PC-3 (cell line): ENCODE measurements around the gene PBXIP1. TPM values are rescaled to one million over a fixed set of nuclear protein-coding genes. Genes with fewer than 3 reads are reported as not detected.

Experiments
- ATAC-seq: fragments of 200-7000 bp; cut with Tn5 transposase; 2 replicates; pipeline ENCODE4 v1.9.1; 2020; ENCODE audit warnings: mild to moderate bottlenecking, moderate library complexity
- BruUV-seq: library from RNA; stranded (reverse); fragments of 400-500 nt; replicated peaks from 2 replicates; lab custom pipeline; 2021; lab: Mats Ljungman, UMichigan
- CTCF ChIA-PET: fragments of 300-600 bp; sonication (Branson Sonifier 250); formaldehyde crosslinking; loops from one replicate; lab custom pipeline; 2022; ENCODE audit warnings: antibody characterized with exemption; lab: Charles Lee
- POLR2A ChIA-PET: fragments of 300-600 bp; sonication (Branson Sonifier 250); formaldehyde crosslinking; loops from one replicate; lab custom pipeline; 2022; ENCODE audit warnings: antibody characterized with exemption; ENCODE audit not compliant: unreplicated experiment; lab: Charles Lee
- DNase-seq: peaks from one replicate; pipeline ENCODE4 v3.0.0-alpha.2; 2015
- H2AFZ ChIP-seq: fragments of 300-600 bp; sonication (generic); 2 replicates; pipeline ENCODE4 v1.6.0; 2016; ENCODE audit warnings: antibody characterized with exemption, low read length
- H3F3A ChIP-seq: fragments of 300-600 bp; sonication (generic); one replicate; pipeline ENCODE4 v1.6.0; 2017; ENCODE audit warnings: antibody characterized with exemption, low read length, control low read depth, mild to moderate bottlenecking; ENCODE audit not compliant: unreplicated experiment
- H3K27ac ChIP-seq: fragments of 300-600 bp; sonication (generic); 2 replicates; pipeline ENCODE4 v1.5.1; 2016; ENCODE audit warnings: mild to moderate bottlenecking, low read length
- H3K27me3 ChIP-seq: fragments of 300-600 bp; sonication (generic); 2 replicates; pipeline ENCODE4 v1.6.1; 2016; ENCODE audit warnings: low read length, mixed read lengths
- H3K36me3 ChIP-seq: fragments of 300-600 bp; sonication (generic); 2 replicates; pipeline ENCODE4 v1.6.1; 2016; ENCODE audit warnings: low read depth, mixed run types, low read length, mixed read lengths
- H3K4me1 ChIP-seq: fragments of 300-600 bp; sonication (generic); 2 replicates; pipeline ENCODE4 v1.5.1; 2016; ENCODE audit warnings: low read length; ENCODE audit not compliant: insufficient read depth
- H3K4me2 ChIP-seq: fragments of 300-600 bp; sonication (generic); 2 replicates; pipeline ENCODE4 v1.6.0; 2016; ENCODE audit warnings: low read length
- H3K4me3 ChIP-seq: fragments of 300-600 bp; sonication (generic); 2 replicates; pipeline ENCODE4 v1.5.1; 2016; ENCODE audit warnings: mild to moderate bottlenecking, low read length, mixed read lengths
- H3K79me2 ChIP-seq: fragments of 300-600 bp; sonication (generic); 2 replicates; pipeline ENCODE4 v1.6.1; 2017; ENCODE audit warnings: low read length, mixed read lengths
- H3K9ac ChIP-seq: fragments of 300-600 bp; sonication (generic); 2 replicates; pipeline ENCODE4 v1.6.0; 2016; ENCODE audit warnings: mild to moderate bottlenecking, low read length
- H3K9me2 ChIP-seq: fragments of 300-600 bp; sonication (generic); replicated peaks from 2 replicates; pipeline ENCODE4 v1.6.1; 2016; ENCODE audit warnings: mixed run types, low read length, mixed read lengths
- H3K9me3 ChIP-seq: fragments of 300-600 bp; sonication (generic); 2 replicates; pipeline ENCODE4 v1.6.1; 2016; ENCODE audit warnings: low read length, mixed read lengths
- H4K20me1 ChIP-seq: fragments of 300-600 bp; sonication (generic); 2 replicates; pipeline ENCODE4 v1.6.1; 2016; ENCODE audit warnings: low read length, mixed read lengths
- EZH2 ChIP-seq: fragments of 300-600 bp; sonication (generic); IDR thresholded peaks from one replicate; pipeline ENCODE4 v1.6.1; 2017; ENCODE audit warnings: antibody characterized with exemption, mild to moderate bottlenecking, low read length; ENCODE audit not compliant: unreplicated experiment
- EZH2phosphoT487 ChIP-seq: fragments of 300-600 bp; sonication (generic); IDR thresholded peaks from 2 replicates; pipeline ENCODE4 v1.6.1; 2018; ENCODE audit warnings: mild to moderate bottlenecking, antibody characterized with exemption, low read length, borderline replicate concordance
- intact Hi-C: fragments of 100-400 bp; cut with micrococcal nuclease; formaldehyde crosslinking; loops from 2 replicates; pipeline ENCODE4 v1.9.0; 2023
- total RNA-seq: library from RNA; depleted of rRNA; stranded (reverse); fragments of >200 nt; gene quantifications from 2 replicates; pipeline ENCODE4 v1.2.3, GENCODE V29; 2014
- TF ChIP-seq, protein P1 (sequence below): fragments of 300-600 bp; sonication (generic); conservative IDR thresholded peaks from 2 replicates; pipeline ENCODE4 v1.5.1; 2017; ENCODE audit warnings: antibody characterized with exemption, low read depth, mild to moderate bottlenecking, low read length

Gene PBXIP1
- total RNA-seq, 1 experiment from 2014 or later = 35.4 TPM

DNA sequence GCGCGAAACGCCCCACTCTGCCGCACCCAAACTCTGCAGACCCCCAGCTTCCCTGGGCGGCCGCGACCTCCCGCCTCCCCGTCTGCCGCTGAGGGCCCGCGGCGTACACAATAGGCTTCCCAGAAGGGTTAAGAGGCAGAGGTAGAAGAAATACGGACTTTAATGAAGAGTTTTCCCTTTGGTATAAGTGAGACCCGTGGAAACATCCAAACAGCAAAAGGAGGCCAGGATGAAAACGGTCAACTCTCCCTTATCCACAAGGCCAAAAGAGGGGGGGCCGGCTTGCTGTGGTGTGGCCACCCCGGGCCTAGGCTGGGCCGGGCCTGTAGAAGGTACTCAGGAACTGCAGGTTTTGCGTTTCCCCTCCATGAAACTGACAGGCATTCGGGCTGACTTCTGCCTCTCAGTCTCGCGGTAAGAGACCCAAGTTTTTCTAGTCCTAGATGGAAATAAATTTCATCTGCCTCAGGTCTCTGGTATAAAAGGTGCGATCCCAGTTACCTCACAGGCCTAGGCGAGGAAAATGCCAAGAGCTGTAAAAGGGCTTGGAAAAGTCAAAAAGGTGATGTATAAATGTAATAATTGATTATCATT is 6.4 kb upstream of the PBXIP1 start:
- no peaks in the 10 kb centered on the region for H4K20me1 ChIP-seq
- H3K4me1 ChIP-seq = peaks cover 17% of the 10 kb centered on the region
- peak overlapping the region; percentile 83 for H3K27ac ChIP-seq
- TSS peak; percentile 80 for BruUV-seq
- peak overlapping the region; percentile 77 for H2AFZ ChIP-seq
- ChIA-PET CTCF (interaction anchor here (1.7 kb wide), 1 partner anchor 40 kb away, joined by 8 read pairs; the partner anchor contains the start of gene ZBTB7B), POLR2A (no interaction called here)
- ATAC-seq (peak; percentile 32), DNase-seq (peak; percentile 30)
- H3K79me2 ChIP-seq = peaks cover 42% of the 10 kb centered on the region
- intact Hi-C loops = no loop called here
- H3K4me2 ChIP-seq = peak overlapping the region; percentile 88
- H3K4me3 ChIP-seq = peak overlapping the region; percentile 71
- H3K36me3 ChIP-seq = peaks cover 43% of the 10 kb centered on the region
- no peaks in the 10 kb centered on the region for H3K27me3 ChIP-seq
- H3K9me2 ChIP-seq = no peaks in the 10 kb centered on the region
- H3K9ac ChIP-seq = peak overlapping the region; percentile 96
- H3K9me3 ChIP-seq = no peaks in the 10 kb centered on the region
- H3F3A ChIP-seq = no peaks in the 10 kb centered on the region
- no peak for TF ChIP-seq EZH2
- TF ChIP-seq, protein P1, sequence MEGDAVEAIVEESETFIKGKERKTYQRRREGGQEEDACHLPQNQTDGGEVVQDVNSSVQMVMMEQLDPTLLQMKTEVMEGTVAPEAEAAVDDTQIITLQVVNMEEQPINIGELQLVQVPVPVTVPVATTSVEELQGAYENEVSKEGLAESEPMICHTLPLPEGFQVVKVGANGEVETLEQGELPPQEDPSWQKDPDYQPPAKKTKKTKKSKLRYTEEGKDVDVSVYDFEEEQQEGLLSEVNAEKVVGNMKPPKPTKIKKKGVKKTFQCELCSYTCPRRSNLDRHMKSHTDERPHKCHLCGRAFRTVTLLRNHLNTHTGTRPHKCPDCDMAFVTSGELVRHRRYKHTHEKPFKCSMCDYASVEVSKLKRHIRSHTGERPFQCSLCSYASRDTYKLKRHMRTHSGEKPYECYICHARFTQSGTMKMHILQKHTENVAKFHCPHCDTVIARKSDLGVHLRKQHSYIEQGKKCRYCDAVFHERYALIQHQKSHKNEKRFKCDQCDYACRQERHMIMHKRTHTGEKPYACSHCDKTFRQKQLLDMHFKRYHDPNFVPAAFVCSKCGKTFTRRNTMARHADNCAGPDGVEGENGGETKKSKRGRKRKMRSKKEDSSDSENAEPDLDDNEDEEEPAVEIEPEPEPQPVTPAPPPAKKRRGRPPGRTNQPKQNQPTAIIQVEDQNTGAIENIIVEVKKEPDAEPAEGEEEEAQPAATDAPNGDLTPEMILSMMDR = 0 out of 2 replicates have a peak, but pooled peaks have one; percentile 26

DNA sequence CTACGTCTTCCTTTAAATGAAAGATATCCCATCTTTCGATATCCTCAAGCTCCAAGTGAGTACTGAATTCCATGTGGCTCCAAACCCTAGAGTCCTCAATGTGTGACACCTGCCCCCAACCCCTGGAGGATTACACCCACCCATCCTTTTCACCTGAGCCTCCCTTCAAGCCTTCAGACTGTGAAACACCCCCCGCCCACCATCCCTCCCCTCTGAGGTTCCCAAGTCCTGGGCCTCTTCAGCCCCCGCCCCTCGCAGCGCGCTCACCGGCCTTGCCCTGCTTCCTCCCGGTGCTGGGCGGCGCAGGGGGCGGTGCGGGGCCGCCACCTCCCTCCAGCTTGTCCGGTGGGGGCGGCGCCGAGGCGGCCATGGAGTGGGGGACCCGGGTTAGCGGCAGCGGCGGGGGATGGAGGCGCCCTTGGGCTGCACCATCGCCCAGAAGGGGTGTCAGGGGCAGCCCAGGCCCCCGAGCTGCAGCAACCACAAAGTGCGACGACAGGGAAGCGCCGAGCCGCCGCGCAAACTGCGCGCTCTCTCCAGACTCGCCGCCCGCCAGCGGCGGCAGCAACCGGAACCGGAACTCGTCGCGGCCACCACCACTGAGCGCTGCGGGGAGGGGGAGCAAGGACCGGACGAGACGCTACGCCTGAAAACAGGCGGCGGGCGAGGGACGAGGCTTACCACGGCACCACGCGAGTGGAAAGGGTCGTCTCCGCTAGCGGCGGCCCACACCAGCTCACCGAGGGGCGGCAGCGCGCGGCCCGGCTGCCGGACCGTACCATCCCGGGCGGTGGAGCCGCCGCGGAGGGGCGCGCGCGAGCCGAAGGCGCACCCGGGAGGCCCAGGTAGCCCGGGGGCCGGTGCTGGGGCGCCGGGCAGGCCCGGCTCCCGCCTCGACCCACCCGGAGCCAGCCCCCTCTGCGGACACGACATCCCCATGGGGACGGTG is 5.6 kb upstream of the PBXIP1 start, which contains the start of gene PYGO2:
TSS of gene PYGO2 (minus strand) at position 576 of the 949 bp plus-strand sequence. CDS start at position 370, 206 bp downstream.
- Histone ChIP-seq H3K27me3 (no peaks in the 10 kb centered on the region), H3K36me3 (peaks cover 37% of the 10 kb centered on the region), H3K9me2 (no peaks in the 10 kb centered on the region), H2AFZ (peak within 1 kb of the TSS; percentile 77), H3K9ac (peak within 1 kb of the TSS; percentile 96), H4K20me1 (no peaks in the 10 kb centered on the region), H3K4me3 (peak within 1 kb of the TSS; percentile 71), H3K9me3 (no peaks in the 10 kb centered on the region), H3K27ac (peak within 1 kb of the TSS; percentile 83), H3K4me2 (peak within 1 kb of the TSS; percentile 88), H3K79me2 (peaks cover 42% of the 10 kb centered on the region), H3K4me1 (peaks cover 21% of the 10 kb centered on the region), H3F3A (no peaks in the 10 kb centered on the region)
- ChIA-PET CTCF (interaction anchor here (0.6 to 1.7 kb wide), 5 partner anchors 32 to 313 kb away, joined by 3 to 8 read pairs (median 5); partner anchors contain the start of genes LENEP and ZBTB7B), POLR2A (interaction anchor here (0.5 to 1.0 kb wide), 3 partner anchors 11 to 19 kb away, joined by 4 to 5 read pairs (median 4); no protein-coding TSS in a partner anchor)
- no TSS peak for BruUV-seq
- ATAC-seq (peak; percentile 82), DNase-seq (peak; percentile 80)
- intact Hi-C loops = loop anchor here (1.0 to 2.0 kb wide), 3 partner anchors 12 to 55 kb away; no protein-coding TSS in a partner anchor
- TF ChIP-seq, protein P1 = peak; percentile 78
- TF ChIP-seq EZH2phosphoT487 (no peak), EZH2 (no peak)
